Measurements from ENCODE around the gene SPARC.
"Not testable (repeated sequence)": the region's sequence is repeated elsewhere in the genome, so short reads cannot be mapped to it uniquely, and the experiment has no call there.

SPARC gene

DNA sequence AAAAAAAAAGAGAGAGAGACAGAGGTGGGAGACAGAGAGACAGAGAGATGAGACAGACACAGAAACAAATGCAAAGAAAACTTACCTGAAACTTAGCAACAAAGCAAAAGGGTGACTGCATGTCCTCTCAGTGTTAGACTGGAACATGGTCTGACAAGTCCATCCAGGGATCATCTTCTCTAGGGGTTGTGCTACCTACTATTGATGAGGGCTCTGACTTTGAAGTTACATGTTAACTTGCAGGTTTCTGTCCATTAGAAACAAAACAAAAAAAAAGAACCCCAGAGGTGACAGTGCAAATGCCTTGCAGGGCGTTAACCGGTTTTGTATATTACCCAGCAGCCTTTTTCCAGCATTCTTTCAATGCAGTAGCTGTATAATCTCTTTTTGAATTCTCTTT lies 13.6 kb upstream of the SPARC start:
- DNase-seq (ENCODE audit: low spot score), result no peak

DNA sequence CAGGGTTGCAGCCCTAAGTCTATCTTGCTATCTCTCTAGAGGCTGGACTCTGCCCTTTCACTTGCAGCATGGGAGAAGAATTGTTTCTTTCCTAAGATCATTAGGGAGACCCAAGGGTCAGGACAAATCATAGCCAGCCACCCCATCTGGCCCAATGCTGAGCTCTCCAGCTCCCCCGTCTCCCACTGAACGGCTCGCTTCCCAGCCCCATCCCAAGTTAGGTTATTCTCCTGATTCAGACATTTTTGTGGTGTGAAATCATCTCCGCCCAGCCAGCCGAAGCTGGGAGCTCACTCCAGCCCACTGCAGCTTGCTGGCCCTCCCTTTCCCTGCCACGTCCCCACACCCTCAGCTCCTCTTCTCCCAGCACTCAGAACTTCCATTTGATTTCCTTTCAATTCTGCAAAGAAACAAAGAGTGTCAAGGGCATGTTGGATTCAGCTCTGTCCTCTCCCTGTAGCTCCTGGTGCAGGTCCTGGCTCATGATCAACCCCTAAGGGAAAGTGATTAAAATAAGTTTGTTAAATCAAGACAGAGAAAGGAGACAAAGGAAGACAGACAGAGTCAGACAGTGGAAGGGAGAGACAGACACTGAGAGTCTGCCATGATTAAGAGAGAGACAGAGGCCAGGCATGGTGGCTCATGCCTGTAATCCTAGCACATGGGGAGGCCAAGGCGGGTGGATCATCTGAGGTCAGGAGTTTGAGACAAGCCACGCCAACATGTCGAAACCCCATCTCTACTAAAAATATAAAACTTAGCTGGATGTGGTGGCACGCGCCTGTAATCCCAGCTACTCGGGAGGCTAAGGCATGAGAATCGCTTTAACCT lies 12.6 kb upstream of the SPARC start:
- peak; percentile 22 for DNase-seq (ENCODE audit: low spot score)

DNA sequence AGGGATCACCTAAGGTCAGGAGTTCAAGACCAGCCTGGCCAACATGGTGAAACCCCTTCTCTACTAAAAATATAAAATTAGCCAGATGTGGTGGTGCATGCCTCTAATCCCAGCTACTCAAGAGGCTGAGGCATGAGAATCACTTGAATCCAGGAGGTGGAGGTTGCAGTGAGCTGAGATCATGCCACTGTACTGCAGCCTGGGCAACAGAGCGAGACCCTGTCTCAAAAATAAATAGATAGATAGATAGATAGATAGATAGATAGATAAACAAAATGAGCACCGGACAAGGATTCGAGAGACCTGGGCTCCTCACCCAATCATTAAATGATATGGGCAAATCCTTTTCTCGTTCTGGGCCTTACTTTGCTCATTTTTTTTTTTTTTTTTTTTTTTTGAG lies 11.4 kb upstream of the SPARC start:
- not testable (repeated sequence) for DNase-seq (ENCODE audit: low spot score)

DNA sequence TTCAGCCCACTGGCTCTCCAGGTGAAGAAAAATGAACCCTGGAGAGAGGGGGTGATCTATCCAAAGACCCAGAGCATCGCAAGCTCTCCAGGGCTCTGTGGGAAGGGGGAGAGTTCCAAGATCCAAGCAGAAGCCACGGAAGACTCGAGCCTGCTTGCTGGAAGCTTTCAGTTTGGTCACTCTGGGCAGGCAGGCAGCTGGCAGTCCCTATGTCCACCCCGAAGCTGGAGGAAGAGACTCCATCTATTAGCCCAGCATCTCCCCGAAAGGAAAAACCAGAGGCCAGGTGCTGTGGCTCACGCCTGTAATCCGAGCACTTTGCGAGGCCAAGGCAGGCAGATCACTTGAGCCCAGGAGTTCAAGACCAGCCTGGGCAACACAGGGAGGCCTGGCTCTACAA lies 10.7 kb upstream of the SPARC start:
- no peak for DNase-seq (ENCODE audit: low spot score)

DNA sequence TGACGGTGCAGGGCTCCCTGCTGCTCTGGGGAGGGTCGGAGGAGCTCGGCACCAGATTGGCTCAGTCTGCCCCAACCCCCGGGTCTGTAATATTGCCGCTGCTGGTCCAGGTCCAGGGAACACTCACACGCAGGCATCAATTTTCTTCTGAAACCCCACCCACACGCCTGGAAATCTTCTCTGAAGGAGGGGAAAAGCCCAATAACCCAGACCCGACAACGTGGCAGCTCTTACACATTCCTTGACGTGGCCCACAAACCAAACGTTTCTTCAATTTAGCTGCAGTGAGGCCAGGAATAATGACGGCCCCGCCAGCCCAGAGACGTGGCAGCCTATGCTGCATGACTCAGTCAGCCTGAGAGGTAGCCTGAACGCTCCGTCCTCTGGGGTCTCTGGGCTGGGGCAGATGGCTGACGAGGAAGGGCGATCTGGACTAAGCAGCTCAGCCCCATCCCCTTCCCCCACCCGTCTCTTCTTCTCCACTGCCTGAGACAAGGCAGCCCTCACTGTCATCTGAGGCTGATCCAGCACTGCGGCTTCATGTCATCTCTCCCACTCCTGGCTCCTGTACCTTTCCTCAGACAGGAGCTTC lies 9.9 kb upstream of the SPARC start:
- DNase-seq (ENCODE audit: low spot score), result no peak

DNA sequence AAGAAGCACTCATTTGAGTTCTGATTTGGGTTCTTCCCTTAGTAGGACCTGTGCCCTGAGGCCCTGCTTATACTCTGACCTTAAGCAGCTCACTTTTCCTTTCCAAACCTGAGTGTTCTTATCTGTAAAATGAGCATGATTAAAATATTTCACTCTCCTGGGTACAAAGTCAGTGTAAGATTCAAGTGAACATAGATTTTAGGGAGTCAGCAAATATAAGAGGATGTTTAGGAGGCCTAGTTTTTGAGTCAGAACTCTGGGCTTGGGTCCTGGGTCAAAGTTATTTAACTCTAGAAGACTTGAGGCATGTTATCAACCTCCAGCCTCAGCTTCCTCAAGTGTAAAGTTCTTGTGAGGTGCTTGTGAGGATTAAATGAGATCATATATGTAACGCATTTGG lies 8.7 kb upstream of the SPARC start:
- DNase-seq (ENCODE audit: low spot score), result no peak

DNA sequence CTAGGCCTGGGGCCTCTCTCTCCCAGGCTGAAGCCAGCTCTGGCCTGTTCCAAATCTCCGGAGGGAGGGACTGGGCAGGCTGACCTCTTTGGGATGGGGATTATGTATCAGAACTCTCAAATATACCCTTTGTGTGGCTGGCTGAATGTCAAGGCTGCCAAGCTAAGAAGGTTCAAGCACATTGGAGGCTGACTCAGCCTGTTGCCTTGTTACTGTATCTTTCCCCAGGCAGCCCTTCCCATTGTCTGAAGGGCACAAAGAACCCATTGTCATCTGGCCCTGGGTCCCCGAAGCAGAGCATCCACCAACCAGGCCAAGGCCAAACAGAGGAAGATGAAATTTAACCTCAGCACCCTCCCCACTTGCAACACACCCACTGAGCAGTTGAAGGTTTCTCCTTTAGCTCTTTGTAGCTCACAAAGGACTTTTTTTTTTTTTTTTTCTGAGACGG lies 7.3 kb upstream of the SPARC start:
- no peak for DNase-seq (ENCODE audit: low spot score)

DNA sequence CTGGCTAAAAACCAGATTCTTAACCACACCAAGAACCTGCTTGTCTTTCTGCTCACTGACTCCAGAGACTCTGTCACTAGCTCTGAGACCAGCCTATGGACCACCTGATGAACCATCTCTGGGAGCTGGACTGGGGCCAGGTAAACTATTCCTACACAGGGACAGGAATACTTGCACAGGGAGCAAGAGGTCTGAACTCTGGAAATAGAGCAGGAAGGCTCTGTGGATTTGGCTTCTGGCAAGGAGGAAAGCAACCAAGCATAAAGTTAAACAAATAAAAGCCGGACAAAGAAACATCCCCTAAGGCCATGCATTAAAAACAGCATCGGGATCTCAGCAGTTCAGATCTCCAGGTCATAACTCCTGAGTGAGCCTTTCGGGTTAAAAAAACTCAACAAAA lies 5.6 kb upstream of the SPARC start:
- no peak for DNase-seq (ENCODE audit: low spot score)

DNA sequence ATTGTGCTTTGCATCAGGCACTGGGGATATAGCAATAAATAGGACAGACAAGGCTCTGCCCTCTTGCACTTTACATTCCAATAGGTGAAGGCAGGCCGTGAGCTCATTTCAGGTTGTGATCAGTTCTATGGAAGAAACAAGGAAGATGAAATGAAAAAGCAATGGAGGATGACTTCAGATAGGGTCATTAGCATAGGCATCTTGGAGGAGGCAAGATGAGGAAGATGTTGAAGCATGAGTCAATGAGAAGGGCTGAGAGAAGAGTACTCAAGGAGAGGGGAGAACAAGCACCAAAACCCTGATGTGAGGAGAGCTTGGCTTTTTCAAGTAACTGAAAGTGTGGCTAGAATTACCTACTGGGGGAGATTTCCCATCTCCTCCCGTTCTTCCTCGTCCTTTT lies 5.0 kb upstream of the SPARC start:
- DNase-seq (ENCODE audit: low spot score), result no peak

DNA sequence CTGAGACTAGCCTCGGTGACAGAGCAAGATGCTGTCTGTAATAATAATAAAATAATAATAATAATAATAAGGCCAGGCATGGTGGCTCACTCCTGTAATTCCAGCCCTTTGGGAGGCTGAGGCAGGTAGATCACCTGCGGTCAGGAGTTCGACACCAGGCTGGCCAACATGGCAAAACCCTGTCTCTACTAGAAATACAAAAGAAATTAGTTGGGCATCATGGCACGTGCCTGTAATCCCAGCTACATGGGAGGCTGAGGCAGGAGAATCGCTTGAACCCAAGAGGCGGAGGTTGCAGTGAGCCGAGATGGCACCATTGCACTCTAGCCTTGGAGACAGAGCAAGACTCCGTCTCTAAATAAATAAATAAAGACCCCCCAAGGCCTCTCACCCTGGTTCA lies 2.9 kb upstream of the SPARC start:
- not testable (repeated sequence) for DNase-seq (ENCODE audit: low spot score)

DNA sequence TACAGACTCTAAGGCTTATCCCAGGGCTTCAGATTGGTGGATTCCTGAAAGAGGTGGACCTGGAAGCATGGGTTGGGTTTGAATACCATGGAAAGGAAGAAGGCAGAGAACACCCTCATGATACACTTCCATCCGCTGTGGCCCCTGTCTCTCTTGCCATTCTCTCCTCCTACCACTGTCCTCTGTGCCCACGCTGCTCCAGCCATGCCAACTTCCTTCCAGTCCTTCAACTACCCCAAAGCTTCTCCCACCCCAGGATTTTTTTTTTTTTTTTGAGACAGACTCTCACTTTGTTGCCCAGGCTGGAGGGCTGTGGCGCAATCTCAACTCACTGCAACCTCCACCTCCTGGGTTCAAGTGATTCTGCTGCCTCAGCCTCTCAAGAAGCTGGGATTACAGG lies 1.7 kb upstream of the SPARC start:
- no peak for DNase-seq (ENCODE audit: low spot score)

DNA sequence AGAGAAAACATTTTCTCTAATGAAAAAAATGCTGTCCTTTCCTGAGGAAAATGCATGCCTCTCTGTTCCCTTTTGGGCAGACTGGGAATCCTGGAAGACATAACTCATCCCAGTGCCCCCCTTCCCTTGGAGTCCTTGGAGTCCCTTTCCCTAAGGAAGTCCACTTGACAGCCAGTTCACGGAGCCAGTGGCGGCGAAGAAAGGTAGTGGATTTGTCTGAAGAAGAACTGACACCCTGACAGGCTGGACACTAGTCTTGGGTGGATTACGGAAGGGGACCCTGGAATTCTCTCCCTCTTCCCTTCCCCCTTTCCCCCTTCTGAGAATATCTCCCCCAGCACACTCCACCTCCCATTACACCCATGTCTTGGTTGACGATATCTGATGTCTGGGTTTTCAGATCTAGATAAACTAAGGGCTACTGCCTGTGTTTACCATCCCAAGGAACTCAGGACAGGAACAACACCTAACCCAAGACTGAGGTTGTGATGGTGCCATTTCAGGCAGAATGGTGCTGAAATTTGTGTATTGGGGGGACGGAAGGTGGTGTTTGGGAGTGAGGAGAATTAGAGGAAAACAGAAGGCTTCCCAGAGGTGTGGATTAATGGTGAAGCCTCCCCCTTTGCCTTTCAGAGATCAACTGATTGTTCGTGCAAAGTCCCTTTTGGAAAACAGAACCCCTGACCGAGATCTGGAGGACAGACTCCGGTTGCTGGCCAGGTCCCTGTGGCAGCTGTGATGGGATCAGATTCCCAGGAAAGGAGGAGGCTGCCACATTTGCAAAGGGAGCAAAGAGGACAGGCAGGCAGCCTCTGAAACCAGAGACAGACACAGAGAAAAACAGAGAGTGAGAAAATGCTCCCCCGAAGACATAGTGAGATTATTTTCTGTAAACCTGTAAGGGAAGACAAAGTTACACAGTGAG lies 704 bp downstream of the SPARC start:
- no peak for DNase-seq (ENCODE audit: low spot score)

DNA sequence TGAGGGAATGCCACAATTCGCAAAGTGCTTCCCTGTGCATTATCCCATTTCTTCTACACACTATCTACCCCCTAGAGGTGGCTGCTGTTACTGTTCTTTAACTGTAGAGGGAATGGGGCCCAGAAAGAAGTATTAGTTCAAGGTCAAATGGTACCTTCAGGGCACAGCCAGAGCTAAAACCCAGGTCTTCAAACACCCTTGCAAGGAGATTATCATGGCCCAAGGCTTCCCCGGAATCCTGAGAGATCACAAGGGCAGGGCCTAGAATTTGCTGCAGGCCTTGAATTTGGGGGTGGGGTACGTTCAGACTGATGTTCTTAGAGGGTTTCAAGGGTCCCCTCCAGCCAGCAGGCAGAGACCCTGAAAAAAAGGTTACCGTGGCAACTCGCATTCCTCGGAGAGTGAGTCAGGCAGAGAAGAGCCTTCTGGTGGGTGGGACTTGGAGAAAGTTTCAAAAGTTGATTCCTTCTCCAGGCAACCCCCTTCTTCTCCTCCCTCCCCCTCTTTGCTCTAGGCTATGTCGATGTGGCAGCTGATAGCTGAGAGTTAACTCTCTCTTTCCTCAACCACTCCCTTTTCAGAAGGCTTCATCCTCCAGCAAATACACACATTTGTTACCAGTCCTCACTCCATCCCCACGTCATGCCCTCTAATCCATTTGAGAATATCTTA lies 1.9 kb downstream of the SPARC start:
- peak; percentile 43 for DNase-seq (ENCODE audit: low spot score)

DNA sequence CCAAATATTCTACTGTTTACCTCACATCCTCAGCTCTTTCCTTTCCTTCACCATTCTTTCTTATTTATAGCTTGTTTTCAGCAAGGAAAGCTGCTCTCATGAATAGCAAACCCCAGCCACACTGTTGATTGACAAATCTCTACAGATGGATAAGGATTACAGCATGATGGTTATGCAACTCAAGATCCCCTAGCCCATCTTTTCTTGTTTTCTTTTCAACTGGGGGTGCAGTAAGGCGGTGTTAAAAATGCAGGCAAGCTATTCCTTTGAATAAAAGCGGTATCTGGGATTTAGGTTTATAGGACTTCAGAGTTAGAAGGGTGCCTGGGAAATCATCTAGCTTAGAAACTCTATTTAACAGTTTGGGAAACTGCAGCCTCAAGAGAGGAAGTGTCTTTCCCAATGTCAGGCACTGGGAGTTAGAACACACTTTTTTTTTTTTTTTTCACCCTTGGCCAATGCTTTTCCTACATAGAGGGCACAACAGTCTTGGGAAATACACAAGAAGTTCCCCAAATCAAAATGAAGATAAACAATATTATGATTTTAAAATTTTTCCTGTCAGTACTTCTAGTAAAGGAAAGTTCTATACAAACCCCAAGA lies 2.6 kb downstream of the SPARC start:
- DNase-seq (ENCODE audit: low spot score), result no peak

DNA sequence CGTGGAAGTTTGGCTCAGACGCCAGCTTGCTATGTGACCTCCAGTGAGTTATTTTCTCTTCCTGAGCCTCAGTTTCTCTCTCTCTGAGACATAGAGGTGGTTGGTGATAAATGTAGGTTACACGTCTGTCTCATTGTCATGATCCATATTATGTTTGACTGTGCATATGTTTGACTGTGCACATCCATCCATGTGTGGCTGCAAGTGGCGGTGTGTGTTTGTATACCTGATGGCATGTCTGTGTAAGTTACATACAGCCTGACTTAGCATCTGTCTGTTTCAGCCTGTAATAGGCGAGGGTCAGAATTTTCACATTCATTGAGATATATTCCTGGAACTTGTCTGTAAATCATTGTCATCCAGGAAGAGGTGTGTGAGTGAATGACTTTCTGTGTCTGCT lies 3.3 kb downstream of the SPARC start:
- DNase-seq (ENCODE audit: low spot score), result no peak

DNA sequence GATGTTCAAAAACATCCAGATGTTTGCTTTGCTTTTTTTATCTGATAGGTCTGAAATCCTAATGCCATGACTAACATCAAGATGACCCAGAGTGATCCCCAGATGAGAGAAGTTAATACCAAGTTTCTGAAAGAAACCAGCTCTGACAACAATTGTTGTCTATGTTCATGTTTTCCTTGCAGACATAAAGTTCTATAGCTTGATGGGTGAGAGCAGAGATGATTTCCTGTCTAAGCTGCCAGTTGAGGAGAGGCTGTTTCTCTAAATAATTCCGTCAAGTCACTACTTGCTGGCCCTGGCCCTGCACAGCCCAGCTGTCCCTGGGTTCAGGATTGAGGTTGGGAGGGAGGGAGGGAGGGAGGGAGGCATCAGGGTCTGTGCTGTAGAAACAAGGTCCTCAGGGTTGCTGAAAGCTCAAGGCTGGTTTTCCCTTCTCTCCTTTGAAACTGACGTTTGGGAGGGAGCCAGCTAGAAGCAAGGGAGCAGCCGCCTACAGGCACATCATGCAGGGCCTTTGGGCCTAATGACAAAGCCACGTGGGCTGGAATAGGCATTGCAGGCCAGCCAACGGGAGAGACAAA lies 3.9 kb downstream of the SPARC start:
- peak; percentile 45 for DNase-seq (ENCODE audit: low spot score)

DNA sequence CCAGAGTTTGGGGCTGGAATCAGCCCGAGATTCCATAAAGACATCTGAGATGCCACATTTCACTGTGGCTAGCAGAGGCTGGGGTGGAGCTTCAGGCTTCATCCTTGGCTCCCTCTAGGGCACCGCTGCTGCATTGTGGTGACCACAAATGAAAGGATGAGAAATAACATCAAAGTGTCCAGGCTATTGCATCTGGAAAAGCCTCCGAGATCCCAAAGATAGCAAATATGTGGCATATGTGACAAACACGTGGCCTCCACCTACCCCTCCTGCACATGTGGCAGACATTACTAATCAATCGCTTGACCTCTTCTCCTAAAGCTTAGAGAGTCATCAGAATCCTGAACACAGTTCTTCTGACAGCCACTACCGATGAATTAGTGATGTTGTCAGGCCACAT lies 4.5 kb downstream of the SPARC start:
- no peak for DNase-seq (ENCODE audit: low spot score)

DNA sequence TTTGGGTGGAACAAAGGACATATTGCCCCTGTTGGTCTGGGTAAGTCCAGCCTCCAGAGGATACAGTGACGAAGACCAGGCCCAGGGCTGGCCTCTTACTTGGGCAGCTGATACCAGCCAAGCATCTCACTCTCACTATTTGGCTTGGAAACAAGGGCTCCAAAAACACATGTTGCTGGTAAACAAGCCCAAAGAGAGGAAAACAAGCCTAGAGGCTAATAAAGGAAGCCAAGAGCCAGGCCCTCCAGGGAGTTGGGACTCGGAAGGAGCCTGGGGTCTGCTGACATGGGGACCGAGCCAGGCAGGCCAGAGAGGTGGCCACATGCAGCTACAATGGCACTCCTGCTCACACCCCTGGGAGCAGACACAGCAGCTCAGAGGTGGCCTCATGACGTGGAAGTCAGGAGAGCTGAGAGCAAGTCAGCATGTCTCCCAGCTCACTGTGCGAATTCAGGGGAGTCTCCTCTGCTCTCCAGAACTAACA lies 5.7 kb downstream of the SPARC start:
- no peak for DNase-seq (ENCODE audit: low spot score)

DNA sequence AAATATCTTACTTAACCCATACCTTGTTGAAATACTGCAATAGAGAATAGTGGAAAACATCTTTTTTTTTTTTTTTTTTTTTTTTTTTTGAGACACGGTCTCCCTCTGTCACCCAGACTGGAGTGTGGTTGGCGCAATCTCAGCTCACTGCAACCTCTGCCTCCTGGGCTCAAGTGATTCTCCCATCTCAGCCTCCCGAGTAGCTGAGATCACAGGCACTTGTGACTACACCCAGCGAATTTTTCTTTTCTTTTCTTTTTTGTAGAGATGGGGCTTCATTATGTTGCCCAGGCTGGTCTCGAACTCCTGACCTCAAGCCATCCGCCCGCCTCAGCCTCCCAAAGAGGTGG lies 6.6 kb downstream of the SPARC start:
- DNase-seq (ENCODE audit: low spot score), result not testable (repeated sequence)

DNA sequence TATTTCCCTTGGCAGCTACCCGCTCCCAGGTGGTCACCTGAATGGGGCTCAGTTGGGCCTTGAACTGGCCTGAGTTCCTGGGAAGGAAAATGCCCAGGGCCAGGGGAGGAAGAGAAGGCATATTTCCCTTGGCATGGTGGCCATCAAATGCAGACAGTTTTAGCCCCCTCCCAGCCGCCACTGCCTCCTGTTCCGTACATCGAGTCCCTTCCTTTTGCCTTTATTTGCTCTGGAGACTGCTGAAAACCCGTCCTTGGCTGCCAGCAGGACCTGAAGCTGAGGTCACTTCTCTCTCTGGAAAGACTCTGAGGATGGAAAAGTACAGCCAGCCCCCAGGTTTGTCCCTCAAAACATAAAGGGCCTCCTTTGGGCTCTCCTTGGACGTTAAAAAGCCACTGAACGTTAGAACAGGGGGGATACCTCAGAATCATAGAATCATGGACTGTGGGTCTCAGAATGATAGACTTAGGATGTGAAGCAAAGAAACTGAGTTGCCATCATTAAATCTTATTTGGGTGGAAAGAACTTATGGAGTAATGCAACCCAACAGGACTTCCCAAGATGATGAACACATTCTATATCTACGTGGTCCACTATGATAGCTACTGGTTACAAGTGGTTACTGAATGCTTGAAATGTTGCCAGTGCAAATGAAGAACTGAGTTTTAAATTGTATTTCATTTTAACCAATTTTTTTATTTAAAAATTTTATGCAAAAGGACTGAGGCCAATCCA lies 7.1 kb downstream of the SPARC start:
- no peak for DNase-seq (ENCODE audit: low spot score)

DNA sequence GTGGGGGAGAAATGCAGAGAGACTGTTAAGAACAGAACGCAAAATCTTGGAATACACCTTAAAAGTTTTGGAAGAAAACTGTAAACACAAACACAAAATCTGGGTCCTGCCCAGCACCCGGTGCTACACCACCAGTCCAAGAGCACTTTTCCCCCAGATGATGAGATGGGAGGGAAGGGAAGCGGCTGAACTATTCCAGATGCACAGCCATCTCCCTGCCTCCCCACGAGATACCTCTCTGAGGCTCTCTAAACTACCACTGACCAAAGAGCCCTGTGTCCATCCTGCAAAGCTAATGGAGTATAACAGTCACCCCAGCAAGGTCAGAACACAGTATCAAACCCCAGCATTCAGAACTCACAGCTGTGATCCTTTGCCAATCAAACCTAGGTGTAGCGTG lies 8.0 kb downstream of the SPARC start:
- DNase-seq (ENCODE audit: low spot score), result no peak
